ENCODE measurements around the gene NR4A2. TPM values are rescaled to one million over a fixed set of nuclear protein-coding genes. Genes with fewer than 3 reads are reported as not detected.

The NR4A2 gene
- total RNA-seq, 4 donors from 2014 or later = 0.76 to 4.4 (median 1.6) TPM

- H3K9me3 ChIP-seq = no peaks in the 10 kb centered on the region
Observed at GRCh38 chr2:156311976-156312375, 20.5 kb downstream of the NR4A2 start.

GRCh38 chr2:156310773-156311172 lies 21.7 kb downstream of the NR4A2 start:
- no peak overlapping the region for H3K27ac ChIP-seq
- TF ChIP-seq CTCF (IDR thresholded peaks at IDR 0.05 in 4 of 5, conservative IDR thresholded peaks at IDR 0.05 in 1 of 5) (no peak), POLR2A (IDR thresholded peaks at IDR 0.05) (no peak)
- H3K4me1 ChIP-seq = no peaks in the 10 kb centered on the region
- ATAC-seq = no peak
- DNase-seq = no peak
- H3K36me3 ChIP-seq = no peaks in the 10 kb centered on the region
- H3K27me3 ChIP-seq = no peaks in the 10 kb centered on the region
- no peak overlapping the region for H3K4me3 ChIP-seq
- intact Hi-C loops (cut with DNase I; ENCODE audit: low total_unique reads) = no loop called here
- in situ Hi-C loops (cut with MboI; ENCODE audit: low sequenced_read_pairs in 4 of 4) = no loop called here
- no peaks in the 10 kb centered on the region for H3K9me3 ChIP-seq

More at GRCh38 chr2:156311976-156312375, 20.5 kb downstream of the NR4A2 start:
- H3K36me3 ChIP-seq = no peaks in the 10 kb centered on the region
- no peaks in the 10 kb centered on the region for H3K4me1 ChIP-seq
- DNase-seq (no peak), ATAC-seq (no peak)
- H3K27me3 ChIP-seq = no peaks in the 10 kb centered on the region
- TF ChIP-seq CTCF (IDR thresholded peaks at IDR 0.05 in 4 of 5, conservative IDR thresholded peaks at IDR 0.05 in 1 of 5) (no peak), POLR2A (IDR thresholded peaks at IDR 0.05) (no peak)
- H3K27ac ChIP-seq = no peak overlapping the region
- H3K4me3 ChIP-seq = no peak overlapping the region
- intact Hi-C loops (cut with DNase I; ENCODE audit: low total_unique reads) (no loop called here), in situ Hi-C loops (cut with MboI; ENCODE audit: low sequenced_read_pairs in 4 of 4) (no loop called here)

- intact Hi-C loops (cut with DNase I; ENCODE audit: low total_unique reads) = no loop called here
- in situ Hi-C loops (cut with MboI; ENCODE audit: low sequenced_read_pairs in 4 of 4) = no loop called here
- Histone ChIP-seq H3K27ac (no peak overlapping the region), H3K4me1 (no peaks in the 10 kb centered on the region), H3K36me3 (no peaks in the 10 kb centered on the region), H3K9me3 (no peaks in the 10 kb centered on the region), H3K4me3 (no peak overlapping the region), H3K27me3 (no peaks in the 10 kb centered on the region)
- TF ChIP-seq POLR2A (IDR thresholded peaks at IDR 0.05) (no peak), CTCF (IDR thresholded peaks at IDR 0.05 in 4 of 5, conservative IDR thresholded peaks at IDR 0.05 in 1 of 5) (no peak)
- DNase-seq (no peak), ATAC-seq (no peak)
Observed at GRCh38 chr2:156309917-156310316, 22.6 kb downstream of the NR4A2 start.

GRCh38 chr2:156309167-156309566 lies 23.4 kb downstream of the NR4A2 start:
- intact Hi-C loops (cut with DNase I; ENCODE audit: low total_unique reads) (no loop called here), in situ Hi-C loops (cut with MboI; ENCODE audit: low sequenced_read_pairs in 4 of 4) (no loop called here)
- TF ChIP-seq CTCF (IDR thresholded peaks at IDR 0.05 in 4 of 5, conservative IDR thresholded peaks at IDR 0.05 in 1 of 5) (no peak), POLR2A (IDR thresholded peaks at IDR 0.05) (no peak)

GRCh38 chr2:156306821-156307220 lies 25.7 kb downstream of the NR4A2 start:
- Histone ChIP-seq H3K9me3 (no peaks in the 10 kb centered on the region), H3K36me3 (no peaks in the 10 kb centered on the region), H3K27ac (no peak overlapping the region), H3K4me1 (no peaks in the 10 kb centered on the region), H3K27me3 (peaks cover 0 to 5% (median 0%) of the 10 kb centered on the region in 3 donors), H3K4me3 (no peak overlapping the region)
- intact Hi-C loops (cut with DNase I; ENCODE audit: low total_unique reads) (no loop called here), in situ Hi-C loops (cut with MboI; ENCODE audit: low sequenced_read_pairs in 4 of 4) (no loop called here)
- TF ChIP-seq CTCF (IDR thresholded peaks at IDR 0.05 in 4 of 5, conservative IDR thresholded peaks at IDR 0.05 in 1 of 5) = no peak
- TF ChIP-seq POLR2A (IDR thresholded peaks at IDR 0.05) = no peak
- ATAC-seq (no peak), DNase-seq (no peak)

More at GRCh38 chr2:156309167-156309566, 23.4 kb downstream of the NR4A2 start:
- Histone ChIP-seq H3K27me3 (no peaks in the 10 kb centered on the region), H3K27ac (no peak overlapping the region), H3K4me3 (no peak overlapping the region), H3K9me3 (no peaks in the 10 kb centered on the region), H3K4me1 (no peaks in the 10 kb centered on the region), H3K36me3 (no peaks in the 10 kb centered on the region)
- no peak for ATAC-seq
- DNase-seq = no peak

Data from gastrocnemius medialis (tissue), 4 donors.